Hepatocyte (in vitro differentiated cells): ENCODE data around the gene ZNF566. TPM values are rescaled to one million over a fixed set of nuclear protein-coding genes. Genes with fewer than 3 reads are reported as not detected.

ENCODE experiments used
- DNase-seq: peaks from one replicate; pipeline ENCODE4 v3.0.0-alpha.2; 2016; ENCODE audit warnings: low spot score
- H2AFZ ChIP-seq: fragments of 200-600 bp; sonication (generic); 2 replicates; pipeline ENCODE4 v1.6.0; 2016; ENCODE audit warnings: antibody characterized with exemption, mild to moderate bottlenecking
- H3K27ac ChIP-seq: fragments of 200-600 bp; sonication (generic); 2 replicates; pipeline ENCODE4 v1.5.1; 2016; ENCODE audit warnings: mild to moderate bottlenecking
- H3K27me3 ChIP-seq: fragments of 200-600 bp; sonication (generic); 2 replicates; pipeline ENCODE4 v1.6.1; 2016
- H3K36me3 ChIP-seq: fragments of 200-600 bp; sonication (generic); replicated peaks from 2 replicates; pipeline ENCODE4 v1.5.1; 2016; ENCODE audit warnings: low read depth; ENCODE audit not compliant: insufficient read depth
- H3K4me1 ChIP-seq: fragments of 200-600 bp; sonication (generic); 2 replicates; pipeline ENCODE4 v1.5.1; 2016; ENCODE audit warnings: mild to moderate bottlenecking, moderate library complexity; ENCODE audit not compliant: insufficient read depth
- H3K4me2 ChIP-seq: fragments of 200-600 bp; sonication (generic); 2 replicates; pipeline ENCODE4 v1.6.0; 2016
- H3K4me3 ChIP-seq: fragments of 200-600 bp; sonication (generic); 2 replicates; pipeline ENCODE4 v1.5.1; 2016; ENCODE audit warnings: mild to moderate bottlenecking
- H3K79me2 ChIP-seq: fragments of 200-600 bp; sonication (generic); 2 replicates; pipeline ENCODE4 v1.6.0; 2017; ENCODE audit warnings: mild to moderate bottlenecking
- H3K9me2 ChIP-seq: fragments of 200-600 bp; sonication (generic); replicated peaks from 2 replicates; pipeline ENCODE4 v1.6.0; 2017; ENCODE audit warnings: mild to moderate bottlenecking; ENCODE audit not compliant: insufficient read depth
- H3K9me3 ChIP-seq: fragments of 200-600 bp; sonication (generic); 2 replicates; pipeline ENCODE4 v1.5.1; 2016; ENCODE audit warnings: low read depth, mild to moderate bottlenecking
- H4K20me1 ChIP-seq: fragments of 200-600 bp; sonication (generic); 2 replicates; pipeline ENCODE4 v1.6.0; 2016; ENCODE audit warnings: mild to moderate bottlenecking; ENCODE audit not compliant: insufficient read depth, poor library complexity, severe bottlenecking
- CTCF ChIP-seq: fragments of 200-600 bp; sonication (generic); IDR thresholded peaks from 2 replicates; pipeline ENCODE4 v1.5.1; 2016; ENCODE audit warnings: antibody characterized with exemption, mild to moderate bottlenecking; ENCODE audit not compliant: poor library complexity
- EZH2 ChIP-seq: fragments of 200-600 bp; sonication (generic); IDR thresholded peaks from 2 replicates; pipeline ENCODE4 v1.6.1; 2016; ENCODE audit warnings: antibody characterized with exemption, mild to moderate bottlenecking, borderline replicate concordance
- EZH2phosphoT487 ChIP-seq: fragments of 200-600 bp; sonication (generic); IDR thresholded peaks from one replicate; pipeline ENCODE4 v1.6.1; 2018; ENCODE audit warnings: antibody characterized with exemption, mild to moderate bottlenecking, low read depth, moderate library complexity; ENCODE audit not compliant: unreplicated experiment, severe bottlenecking
- WGBS: methylation state at CpG from one replicate; pipeline ENCODE4 v1.1.6; 2016; ENCODE audit warnings: low lambda C conversion rate; ENCODE audit errors: missing lambda C conversion rate; 5-methylcytosine and 5-hydroxymethylcytosine counted together
- polyA plus RNA-seq: library from polyadenylated mRNA; unstranded; fragments of >200 nt; fragmentation: Nextera tagmentation; extraction: Ambion mirVana; gene quantifications from 2 replicates; pipeline ENCODE4 v1.2.1, GENCODE V29; 2016
- total RNA-seq: library from RNA; depleted of rRNA; stranded (reverse); fragments of >200 nt; gene quantifications from 2 replicates; pipeline ENCODE4 v1.2.3, GENCODE V29; 2014

ZNF566 gene
- total and polyA plus RNA-seq, 2 experiments from 2014 or later = 4.0 to 12.7 TPM

GRCh38 chr19:36527873-36528193 is 38.5 kb upstream of the ZNF566 start:
- Histone ChIP-seq H3K79me2 (peaks cover 71% of the 10 kb centered on the region), H2AFZ (peak overlapping the region; percentile 62), H3K4me1 (peaks cover 12% of the 10 kb centered on the region), H3K36me3 (peaks cover 7% of the 10 kb centered on the region), H3K9me3 (peaks cover 29% of the 10 kb centered on the region), H3K27me3 (no peaks in the 10 kb centered on the region), H3K4me3 (peak overlapping the region; percentile 55), H4K20me1 (no peaks in the 10 kb centered on the region), H3K4me2 (peak overlapping the region; percentile 92), H3K9me2 (no peaks in the 10 kb centered on the region), H3K27ac (peak overlapping the region; percentile 95)
- TF ChIP-seq EZH2phosphoT487 (no peak), EZH2 (no peak)
- 1% methylated on average over 10 of the region's 13 CpGs for WGBS
- DNase-seq = no peak

GRCh38 chr19:36527341-36527740 is 38.0 kb upstream of the ZNF566 start:
- no peak for TF ChIP-seq CTCF
- TF ChIP-seq EZH2phosphoT487 = no peak
- TF ChIP-seq EZH2 = no peak
- Histone ChIP-seq H3K36me3 (peaks cover 7% of the 10 kb centered on the region), H3K4me3 (peak overlapping the region; percentile 55), H4K20me1 (no peaks in the 10 kb centered on the region), H3K27me3 (no peaks in the 10 kb centered on the region), H3K4me1 (peaks cover 12% of the 10 kb centered on the region), H3K4me2 (peak overlapping the region; percentile 92), H3K9me3 (peaks cover 29% of the 10 kb centered on the region), H3K27ac (peak overlapping the region; percentile 95), H2AFZ (peak overlapping the region; percentile 62), H3K79me2 (peaks cover 76% of the 10 kb centered on the region), H3K9me2 (no peaks in the 10 kb centered on the region)
- WGBS = 4% methylated on average over 5 of the region's 5 CpGs
- peak; percentile 8 for DNase-seq

DNA sequence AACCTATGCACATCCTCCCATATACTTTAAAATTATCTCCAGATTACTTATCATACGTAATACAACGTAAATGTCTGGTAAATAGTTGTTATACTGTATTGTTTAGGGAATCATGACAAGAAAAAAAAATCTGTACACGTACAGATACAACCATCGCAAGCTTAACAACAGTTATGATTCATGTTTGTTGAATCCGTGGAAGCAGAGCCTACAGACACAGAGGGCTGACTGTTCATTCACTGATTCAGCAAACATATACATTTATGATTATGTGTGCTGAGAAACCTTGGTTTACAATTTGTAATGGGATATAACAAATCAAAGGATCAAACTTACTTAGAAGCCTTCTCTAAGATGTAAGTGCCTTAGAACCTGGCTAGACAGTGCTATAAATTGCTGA is 37.2 kb upstream of the ZNF566 start:
- DNase-seq = no peak
- Histone ChIP-seq H3K4me3 (peak overlapping the region; percentile 29), H3K4me1 (peaks cover 12% of the 10 kb centered on the region), H3K27ac (peak overlapping the region; percentile 95), H3K9me2 (no peaks in the 10 kb centered on the region), H3K9me3 (peaks cover 34% of the 10 kb centered on the region), H4K20me1 (no peaks in the 10 kb centered on the region), H2AFZ (no peak overlapping the region), H3K27me3 (no peaks in the 10 kb centered on the region), H3K4me2 (peak overlapping the region; percentile 92), H3K36me3 (peaks cover 7% of the 10 kb centered on the region), H3K79me2 (peaks cover 84% of the 10 kb centered on the region)
- TF ChIP-seq EZH2phosphoT487 (no peak), CTCF (no peak), EZH2 (no peak)
- 77% methylated on average over 5 of the region's 5 CpGs for whole genome bisulfite sequencing

DNA sequence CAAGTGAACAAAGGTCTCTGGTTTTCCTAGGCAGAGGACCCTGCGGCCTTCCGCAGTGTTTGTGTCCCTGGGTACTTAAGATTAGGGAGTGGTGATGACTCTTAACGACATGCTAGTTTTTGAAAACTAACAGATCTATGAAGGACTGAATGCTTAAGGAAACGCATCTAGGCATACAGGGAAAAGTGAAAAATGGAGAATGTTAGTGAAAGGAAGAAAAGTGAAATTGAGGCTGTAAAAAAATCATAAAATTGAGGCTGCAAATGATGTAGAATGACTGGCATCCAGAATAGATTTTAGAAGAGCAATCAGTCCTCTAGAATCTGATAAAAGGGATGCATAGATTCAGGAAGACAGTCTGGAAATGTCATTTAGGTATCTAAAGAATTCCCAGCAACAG is 35.3 kb upstream of the ZNF566 start:
- TF ChIP-seq EZH2 = no peak
- no peak for TF ChIP-seq CTCF
- TF ChIP-seq EZH2phosphoT487 = no peak
- H2AFZ ChIP-seq = no peak overlapping the region
- no peak for DNase-seq
- H3K4me2 ChIP-seq = no peak overlapping the region
- H3K9me3 ChIP-seq = peaks cover 50% of the 10 kb centered on the region
- no peak overlapping the region for H3K27ac ChIP-seq
- 84% methylated on average over 4 of the region's 4 CpGs for WGBS
- H3K4me1 ChIP-seq = peaks cover 11% of the 10 kb centered on the region
- H3K4me3 ChIP-seq = no peak overlapping the region
- H3K79me2 ChIP-seq = peaks cover 84% of the 10 kb centered on the region
- no peaks in the 10 kb centered on the region for H4K20me1 ChIP-seq
- H3K27me3 ChIP-seq = no peaks in the 10 kb centered on the region
- H3K9me2 ChIP-seq = no peaks in the 10 kb centered on the region
- peaks cover 7% of the 10 kb centered on the region for H3K36me3 ChIP-seq
